ENCODE measurements around the gene LPO.

Gene LPO

GRCh38 chr17:58204796-58205195 lies 33.6 kb upstream of the LPO start:
- no peaks in the 10 kb centered on the region for H3K9me3 ChIP-seq (ENCODE audit: control insufficient read depth, low read length)
- no peak overlapping the region for H3K27ac ChIP-seq (ENCODE audit: insufficient read depth, low read length, poor library complexity, severe bottlenecking)

GRCh38 chr17:58205936-58206335 lies 32.4 kb upstream of the LPO start:
- Histone ChIP-seq H3K36me3 (ENCODE audit: control insufficient read depth, insufficient read depth, low read length) (peaks cover 25% of the 10 kb centered on the region), H3K27me3 (replicated peaks; ENCODE audit: control insufficient read depth, insufficient read depth, low read length, poor library complexity, severe bottlenecking) (no peaks in the 10 kb centered on the region), H3K27ac (ENCODE audit: insufficient read depth, low read length, poor library complexity, severe bottlenecking) (no peak overlapping the region), H3K9me3 (ENCODE audit: control insufficient read depth, low read length) (no peaks in the 10 kb centered on the region), H3K4me1 (ENCODE audit: control insufficient read depth, insufficient read depth, low read length, poor library complexity, severe bottlenecking) (no peaks in the 10 kb centered on the region), H3K4me3 (ENCODE audit: insufficient read depth, low read depth, low read length, poor library complexity, severe bottlenecking) (no peak overlapping the region)
- DNase-seq: no peak

More at GRCh38 chr17:58204796-58205195, 33.6 kb upstream of the LPO start:
- H3K36me3 ChIP-seq (ENCODE audit: control insufficient read depth, insufficient read depth, low read length): peaks cover 17% of the 10 kb centered on the region
- no peaks in the 10 kb centered on the region for H3K4me1 ChIP-seq (ENCODE audit: control insufficient read depth, insufficient read depth, low read length, poor library complexity, severe bottlenecking)
- no peaks in the 10 kb centered on the region for H3K27me3 ChIP-seq (replicated peaks; ENCODE audit: control insufficient read depth, insufficient read depth, low read length, poor library complexity, severe bottlenecking)
- H3K4me3 ChIP-seq (ENCODE audit: insufficient read depth, low read depth, low read length, poor library complexity, severe bottlenecking): no peak overlapping the region
- no peak for DNase-seq

- peaks cover 33% of the 10 kb centered on the region for H3K36me3 ChIP-seq (ENCODE audit: control insufficient read depth, insufficient read depth, low read length)
These were observed 30.9 kb upstream of the LPO start for GRCh38 chr17:58207451-58207850.

GRCh38 chr17:58208344-58208743 lies 30.0 kb upstream of the LPO start:
- no peaks in the 10 kb centered on the region for H3K4me1 ChIP-seq (ENCODE audit: control insufficient read depth, insufficient read depth, low read length, poor library complexity, severe bottlenecking)
- H3K27ac ChIP-seq (ENCODE audit: insufficient read depth, low read length, poor library complexity, severe bottlenecking): no peak overlapping the region
- H3K27me3 ChIP-seq (replicated peaks; ENCODE audit: control insufficient read depth, insufficient read depth, low read length, poor library complexity, severe bottlenecking): no peaks in the 10 kb centered on the region
- H3K36me3 ChIP-seq (ENCODE audit: control insufficient read depth, insufficient read depth, low read length): peaks cover 40% of the 10 kb centered on the region
- no peak overlapping the region for H3K4me3 ChIP-seq (ENCODE audit: insufficient read depth, low read depth, low read length, poor library complexity, severe bottlenecking)
- no peak for DNase-seq
- no peaks in the 10 kb centered on the region for H3K9me3 ChIP-seq (ENCODE audit: control insufficient read depth, low read length)

More at GRCh38 chr17:58207451-58207850, 30.9 kb upstream of the LPO start:
- no peak for DNase-seq
- H3K27ac ChIP-seq (ENCODE audit: insufficient read depth, low read length, poor library complexity, severe bottlenecking): no peak overlapping the region
- H3K9me3 ChIP-seq (ENCODE audit: control insufficient read depth, low read length): no peaks in the 10 kb centered on the region
- no peak overlapping the region for H3K4me3 ChIP-seq (ENCODE audit: insufficient read depth, low read depth, low read length, poor library complexity, severe bottlenecking)
- H3K4me1 ChIP-seq (ENCODE audit: control insufficient read depth, insufficient read depth, low read length, poor library complexity, severe bottlenecking): no peaks in the 10 kb centered on the region
- no peaks in the 10 kb centered on the region for H3K27me3 ChIP-seq (replicated peaks; ENCODE audit: control insufficient read depth, insufficient read depth, low read length, poor library complexity, severe bottlenecking)

- H3K27ac ChIP-seq (ENCODE audit: insufficient read depth, low read length, poor library complexity, severe bottlenecking): no peak overlapping the region
- H3K4me3 ChIP-seq (ENCODE audit: insufficient read depth, low read depth, low read length, poor library complexity, severe bottlenecking): no peak overlapping the region
- no peaks in the 10 kb centered on the region for H3K9me3 ChIP-seq (ENCODE audit: control insufficient read depth, low read length)
- H3K4me1 ChIP-seq (ENCODE audit: control insufficient read depth, insufficient read depth, low read length, poor library complexity, severe bottlenecking): no peaks in the 10 kb centered on the region
- H3K36me3 ChIP-seq (ENCODE audit: control insufficient read depth, insufficient read depth, low read length): peaks cover 44% of the 10 kb centered on the region
- H3K27me3 ChIP-seq (replicated peaks; ENCODE audit: control insufficient read depth, insufficient read depth, low read length, poor library complexity, severe bottlenecking): no peaks in the 10 kb centered on the region
- DNase-seq: no peak
These were observed 27.5 kb upstream of the LPO start for GRCh38 chr17:58210922-58211321.

- Histone ChIP-seq H3K27me3 (replicated peaks; ENCODE audit: control insufficient read depth, insufficient read depth, low read length, poor library complexity, severe bottlenecking) (no peaks in the 10 kb centered on the region), H3K36me3 (ENCODE audit: control insufficient read depth, insufficient read depth, low read length) (peaks cover 21% of the 10 kb centered on the region), H3K4me3 (ENCODE audit: insufficient read depth, low read depth, low read length, poor library complexity, severe bottlenecking) (no peak overlapping the region), H3K4me1 (ENCODE audit: control insufficient read depth, insufficient read depth, low read length, poor library complexity, severe bottlenecking) (peaks cover 12% of the 10 kb centered on the region), H3K27ac (ENCODE audit: insufficient read depth, low read length, poor library complexity, severe bottlenecking) (no peak overlapping the region), H3K9me3 (ENCODE audit: control insufficient read depth, low read length) (no peaks in the 10 kb centered on the region)
- DNase-seq: no peak
These were observed 22.7 kb upstream of the LPO start for GRCh38 chr17:58215685-58216084.

- DNase-seq: no peak
- Histone ChIP-seq H3K4me1 (ENCODE audit: control insufficient read depth, insufficient read depth, low read length, poor library complexity, severe bottlenecking) (peaks cover 12% of the 10 kb centered on the region), H3K36me3 (ENCODE audit: control insufficient read depth, insufficient read depth, low read length) (peaks cover 10% of the 10 kb centered on the region), H3K9me3 (ENCODE audit: control insufficient read depth, low read length) (no peaks in the 10 kb centered on the region), H3K4me3 (ENCODE audit: insufficient read depth, low read depth, low read length, poor library complexity, severe bottlenecking) (no peak overlapping the region), H3K27me3 (replicated peaks; ENCODE audit: control insufficient read depth, insufficient read depth, low read length, poor library complexity, severe bottlenecking) (no peaks in the 10 kb centered on the region), H3K27ac (ENCODE audit: insufficient read depth, low read length, poor library complexity, severe bottlenecking) (no peak overlapping the region)
These were observed 20.6 kb upstream of the LPO start for GRCh38 chr17:58217766-58218165.

GRCh38 chr17:58219007-58219788 lies 19.2 kb upstream of the LPO start, which contains the start of gene MKS1:
Gene MKS1 (minus strand): TSS chr17:58219255. CDS start chr17:58219230, 25 bp downstream.
- peak within 1 kb of the TSS; percentile 72 for H3K27ac ChIP-seq (ENCODE audit: insufficient read depth, low read length, poor library complexity, severe bottlenecking)
- no peaks in the 10 kb centered on the region for H3K9me3 ChIP-seq (ENCODE audit: control insufficient read depth, low read length)
- H3K4me1 ChIP-seq (ENCODE audit: control insufficient read depth, insufficient read depth, low read length, poor library complexity, severe bottlenecking): peaks cover 12% of the 10 kb centered on the region
- no peaks in the 10 kb centered on the region for H3K36me3 ChIP-seq (ENCODE audit: control insufficient read depth, insufficient read depth, low read length)
- H3K27me3 ChIP-seq (replicated peaks; ENCODE audit: control insufficient read depth, insufficient read depth, low read length, poor library complexity, severe bottlenecking): no peaks in the 10 kb centered on the region
- peak within 1 kb of the TSS; percentile 68 for H3K4me3 ChIP-seq (ENCODE audit: insufficient read depth, low read depth, low read length, poor library complexity, severe bottlenecking)
- DNase-seq: peak; percentile 90

GRCh38 chr17:58219789-58220183 lies 18.6 kb upstream of the LPO start:
- Histone ChIP-seq H3K9me3 (ENCODE audit: control insufficient read depth, low read length) (no peaks in the 10 kb centered on the region), H3K27ac (ENCODE audit: insufficient read depth, low read length, poor library complexity, severe bottlenecking) (peak overlapping the region; percentile 72), H3K4me1 (ENCODE audit: control insufficient read depth, insufficient read depth, low read length, poor library complexity, severe bottlenecking) (peaks cover 12% of the 10 kb centered on the region), H3K36me3 (ENCODE audit: control insufficient read depth, insufficient read depth, low read length) (no peaks in the 10 kb centered on the region), H3K4me3 (ENCODE audit: insufficient read depth, low read depth, low read length, poor library complexity, severe bottlenecking) (peak overlapping the region; percentile 68), H3K27me3 (replicated peaks; ENCODE audit: control insufficient read depth, insufficient read depth, low read length, poor library complexity, severe bottlenecking) (no peaks in the 10 kb centered on the region)
- no peak for DNase-seq

GRCh38 chr17:58224315-58224714 lies 14.1 kb upstream of the LPO start:
- H3K27me3 ChIP-seq (replicated peaks; ENCODE audit: control insufficient read depth, insufficient read depth, low read length, poor library complexity, severe bottlenecking): no peaks in the 10 kb centered on the region
- no peaks in the 10 kb centered on the region for H3K36me3 ChIP-seq (ENCODE audit: control insufficient read depth, insufficient read depth, low read length)
- H3K9me3 ChIP-seq (ENCODE audit: control insufficient read depth, low read length): no peaks in the 10 kb centered on the region
- H3K4me1 ChIP-seq (ENCODE audit: control insufficient read depth, insufficient read depth, low read length, poor library complexity, severe bottlenecking): peaks cover 7% of the 10 kb centered on the region
- no peak overlapping the region for H3K27ac ChIP-seq (ENCODE audit: insufficient read depth, low read length, poor library complexity, severe bottlenecking)
- no peak overlapping the region for H3K4me3 ChIP-seq (ENCODE audit: insufficient read depth, low read depth, low read length, poor library complexity, severe bottlenecking)
- no peak for DNase-seq
